Natural killer cell treated with Interleukin-12 subunit alpha and Interleukin-12 subunit beta and Interleukin-15 and Interleukin-18, amount 100 ng/mL, for 72 hours (primary cell): ENCODE measurements around the gene CASK. TPM values are rescaled to one million over a fixed set of nuclear protein-coding genes. Genes with fewer than 3 reads are reported as not detected.

Experiments used
- ATAC-seq, 2 donors: fragments of 150-1000 bp; cut with Tn5 transposase in 1 of 2; sonication (Bioruptor Pico), chemical (Tn5 transposase) in 1 of 2; 2 replicates each; pipeline ENCODE4 v1.10.0; 2021
- DNase-seq: peaks from one replicate; pipeline ENCODE4 v3.0.0; 2022; ENCODE audit warnings: low spot score
- H3K27ac Mint-ChIP-seq, 2 donors: 1 replicate in 1 of 2; 2 replicates in 1 of 2; pipeline ENCODE4 v1.8.0; 2022; ENCODE audit warnings: mixed read lengths in 2 of 2, mild to moderate bottlenecking in 1 of 2, moderate library complexity in 1 of 2
- H3K27me3 Mint-ChIP-seq, 2 donors: 1 replicate in 1 of 2; 2 replicates in 1 of 2; pipeline ENCODE4 v1.8.0; 2022; ENCODE audit warnings: mixed read lengths in 2 of 2
- H3K36me3 Mint-ChIP-seq: one replicate; pipeline ENCODE4 v1.8.0; 2022; ENCODE audit warnings: mixed read lengths
- H3K4me1 Mint-ChIP-seq, 2 donors: 1 replicate in 1 of 2; 2 replicates in 1 of 2; pipeline ENCODE4 v1.8.0; 2022; ENCODE audit warnings: low read depth in 2 of 2, mixed read lengths in 2 of 2, mild to moderate bottlenecking in 1 of 2
- H3K4me3 Mint-ChIP-seq: one replicate; pipeline ENCODE4 v1.8.0; 2022; ENCODE audit warnings: mixed read lengths
- H3K9me3 Mint-ChIP-seq: 2 replicates; pipeline ENCODE4 v1.8.0; 2022; ENCODE audit warnings: mixed read lengths
- total RNA-seq, 2 donors: library from RNA; stranded (reverse); gene quantifications; one replicate each; pipeline ENCODE4 v1.2.3, GENCODE V29; 2022

CASK gene
- total RNA-seq, 2 donors from 2014 or later = 30.5 to 55.3 TPM

DNA sequence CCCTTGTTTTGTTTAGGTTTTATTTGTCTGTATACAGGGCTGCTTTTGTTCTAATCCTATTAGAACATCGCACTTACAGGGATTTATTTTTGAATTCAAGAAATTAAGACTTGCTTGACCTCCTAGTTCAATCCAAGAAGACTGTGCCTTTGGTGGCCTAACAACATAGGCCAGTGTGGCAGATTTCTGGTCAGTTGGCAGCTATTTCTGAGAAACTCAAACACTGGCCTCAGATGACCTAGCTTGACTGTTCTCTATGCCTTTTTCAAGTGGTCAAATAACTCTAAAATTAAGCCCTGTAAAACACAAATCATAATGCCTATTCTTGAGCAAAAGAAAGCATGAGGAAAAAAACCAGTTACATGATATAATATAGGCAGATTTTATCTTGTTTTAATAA lies 323.8 kb downstream of the CASK start:
- no peaks in the 10 kb centered on the region for H3K4me1 Mint-ChIP-seq
- no peaks in the 10 kb centered on the region for H3K9me3 Mint-ChIP-seq
- H3K4me3 Mint-ChIP-seq = no peak overlapping the region
- peaks cover 0 to 6% of the 10 kb centered on the region in 2 donors for H3K27me3 Mint-ChIP-seq
- no peak for DNase-seq
- no peak for ATAC-seq
- H3K36me3 Mint-ChIP-seq = no peaks in the 10 kb centered on the region
- H3K27ac Mint-ChIP-seq = no peak overlapping the region

DNA sequence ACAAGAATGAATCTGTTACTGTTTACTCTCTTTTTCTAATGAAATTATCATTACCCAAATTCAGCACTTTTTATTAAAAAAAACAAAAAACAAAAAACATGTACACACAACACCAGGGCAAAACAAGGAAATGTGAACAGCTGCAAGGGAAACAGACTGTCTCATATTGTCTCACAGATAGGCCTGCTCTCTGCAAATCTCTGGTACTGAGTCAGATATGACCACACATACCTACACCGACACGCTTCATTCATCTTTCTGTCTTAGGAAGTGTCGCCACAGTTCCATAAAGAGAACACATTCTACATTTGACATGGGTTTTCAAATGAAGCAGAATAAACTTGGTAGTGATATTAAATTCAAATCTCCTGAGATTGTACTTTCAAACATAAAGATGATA lies 326.8 kb downstream of the CASK start:
- H3K9me3 Mint-ChIP-seq = no peaks in the 10 kb centered on the region
- no peaks in the 10 kb centered on the region for H3K4me1 Mint-ChIP-seq
- no peak overlapping the region for H3K4me3 Mint-ChIP-seq
- peaks cover 0 to 6% of the 10 kb centered on the region in 2 donors for H3K27me3 Mint-ChIP-seq
- peak in 1 of 2 donors; percentile 77 for ATAC-seq
- H3K36me3 Mint-ChIP-seq = no peaks in the 10 kb centered on the region
- DNase-seq = no peak
- no peak overlapping the region for H3K27ac Mint-ChIP-seq

DNA sequence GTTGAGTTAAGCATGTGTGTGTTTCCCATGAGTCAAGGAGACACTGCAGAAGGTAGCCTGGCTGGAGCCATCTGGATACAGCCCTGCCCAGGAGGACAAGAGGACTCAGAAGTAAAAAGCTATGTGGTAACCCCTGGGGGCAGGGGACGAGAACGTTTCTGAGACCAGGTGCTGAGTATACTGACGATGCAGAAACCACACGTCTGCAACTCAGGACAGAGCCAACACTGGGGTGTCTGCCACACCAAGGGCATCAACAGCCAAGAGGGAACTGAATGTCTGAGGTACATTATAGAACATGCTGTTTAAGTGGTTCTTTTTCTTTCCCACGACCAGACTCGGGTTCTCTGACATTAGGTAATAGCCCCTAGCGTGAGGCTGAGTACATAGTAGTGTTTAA lies 328.7 kb downstream of the CASK start:
- no peaks in the 10 kb centered on the region for H3K9me3 Mint-ChIP-seq
- ATAC-seq = no peak
- peaks cover 0 to 3% of the 10 kb centered on the region in 2 donors for H3K27me3 Mint-ChIP-seq
- no peaks in the 10 kb centered on the region for H3K36me3 Mint-ChIP-seq
- H3K4me3 Mint-ChIP-seq = no peak overlapping the region
- no peaks in the 10 kb centered on the region for H3K4me1 Mint-ChIP-seq
- no peak overlapping the region for H3K27ac Mint-ChIP-seq
- DNase-seq = no peak

DNA sequence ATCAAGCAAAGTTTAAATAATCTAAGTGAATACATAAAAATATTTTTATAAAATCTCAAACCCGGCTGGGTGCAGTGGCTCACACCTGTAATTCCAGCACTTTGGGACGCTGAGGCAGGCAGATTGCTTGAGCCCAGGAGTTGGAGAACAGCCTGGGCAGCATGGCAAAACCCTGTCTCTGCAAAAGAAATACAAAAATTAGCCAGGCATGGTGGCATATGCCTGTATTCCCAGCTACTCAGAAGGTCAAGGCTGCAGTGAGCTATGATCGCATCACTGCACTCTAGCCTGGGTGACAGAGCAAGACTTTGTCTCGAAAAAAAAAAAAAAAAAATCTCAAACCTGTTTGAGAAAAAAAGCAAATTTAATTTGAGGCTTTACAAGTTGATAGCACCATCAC lies 331.4 kb downstream of the CASK start:
- Mint-ChIP-seq H3K27ac (no peak overlapping the region), H3K4me3 (no peak overlapping the region), H3K9me3 (no peaks in the 10 kb centered on the region), H3K36me3 (no peaks in the 10 kb centered on the region), H3K4me1 (no peaks in the 10 kb centered on the region), H3K27me3 (no peaks in the 10 kb centered on the region)
- DNase-seq = no peak
- no peak for ATAC-seq

DNA sequence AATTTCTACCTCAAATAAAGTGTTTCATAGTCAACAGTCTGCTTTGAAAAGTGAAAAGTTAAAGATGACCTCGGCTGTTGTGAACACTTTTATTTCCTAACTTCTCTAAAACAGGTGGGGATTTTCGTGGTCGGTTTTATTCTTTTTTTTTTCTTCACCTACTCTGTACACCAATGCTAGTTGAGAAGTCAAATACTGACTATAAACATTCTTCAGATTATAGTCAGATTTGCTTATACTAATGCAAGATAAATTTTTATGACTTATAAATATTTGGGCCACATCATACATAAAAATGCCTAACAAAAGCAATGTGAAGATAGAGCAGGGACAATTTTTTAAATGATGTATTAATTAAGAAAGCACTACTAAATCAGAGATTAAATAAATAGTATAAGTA lies 332.7 kb downstream of the CASK start:
- DNase-seq (no peak), ATAC-seq (no peak)
- no peaks in the 10 kb centered on the region for H3K9me3 Mint-ChIP-seq
- H3K27me3 Mint-ChIP-seq = no peaks in the 10 kb centered on the region
- no peaks in the 10 kb centered on the region for H3K4me1 Mint-ChIP-seq
- H3K4me3 Mint-ChIP-seq = no peak overlapping the region
- no peak overlapping the region for H3K27ac Mint-ChIP-seq
- no peaks in the 10 kb centered on the region for H3K36me3 Mint-ChIP-seq

DNA sequence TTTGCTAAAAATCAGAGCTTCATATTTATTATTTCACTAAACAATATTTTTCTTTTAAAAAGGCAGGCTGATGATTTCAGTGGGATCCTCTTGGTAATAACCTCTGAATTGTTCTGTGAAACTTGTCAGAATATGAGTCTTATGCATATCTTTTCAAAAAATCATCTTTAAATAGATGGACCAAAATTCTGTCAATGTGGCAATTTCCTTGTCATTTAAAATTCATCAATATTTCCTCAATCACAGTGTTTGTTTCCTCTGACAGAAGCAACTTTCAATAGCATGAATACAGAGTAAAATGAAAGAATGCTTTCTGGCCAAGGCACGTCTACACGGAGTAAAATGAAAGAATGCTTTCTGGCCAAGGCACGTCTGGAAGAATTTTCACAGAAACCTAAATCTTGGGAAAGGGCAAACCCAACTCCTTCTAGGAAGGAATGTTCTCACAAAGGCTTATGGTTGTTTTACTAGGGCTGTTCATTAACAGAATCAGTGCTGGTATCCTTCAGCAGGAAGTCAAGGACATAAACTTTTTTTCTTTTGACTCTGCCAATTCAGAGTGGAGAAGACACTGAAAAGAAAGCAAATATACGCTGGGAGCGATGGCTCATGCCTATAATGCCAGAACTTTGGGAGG lies 333.6 kb downstream of the CASK start:
- no peak for ATAC-seq
- no peak overlapping the region for H3K27ac Mint-ChIP-seq
- no peak overlapping the region for H3K4me3 Mint-ChIP-seq
- DNase-seq = no peak
- H3K27me3 Mint-ChIP-seq = peaks cover 0 to 2% of the 10 kb centered on the region in 2 donors
- no peaks in the 10 kb centered on the region for H3K36me3 Mint-ChIP-seq
- no peaks in the 10 kb centered on the region for H3K4me1 Mint-ChIP-seq
- H3K9me3 Mint-ChIP-seq = no peaks in the 10 kb centered on the region

DNA sequence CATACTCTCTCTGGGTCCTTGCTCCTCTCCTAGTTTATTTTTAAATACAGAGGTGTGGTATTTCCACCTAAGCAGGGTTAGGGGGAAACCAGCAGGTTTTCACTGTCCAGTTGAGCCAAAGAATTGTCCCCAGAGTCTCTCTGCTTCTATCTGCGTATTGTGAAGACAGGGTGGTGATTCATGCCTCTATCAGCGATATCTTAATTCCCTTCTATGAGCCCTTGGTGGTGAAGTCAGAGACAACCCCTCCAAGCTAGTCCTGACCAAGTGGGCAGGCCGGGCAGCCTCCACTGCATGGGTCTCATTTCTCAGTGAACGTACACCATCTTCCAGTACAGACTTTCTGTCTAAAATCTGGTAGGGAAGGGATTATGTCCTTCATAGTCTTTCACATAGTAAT lies 335.1 kb downstream of the CASK start:
- Mint-ChIP-seq H3K4me3 (no peak overlapping the region), H3K27me3 (peaks cover 0 to 5% of the 10 kb centered on the region in 2 donors), H3K4me1 (no peaks in the 10 kb centered on the region), H3K9me3 (no peaks in the 10 kb centered on the region), H3K36me3 (no peaks in the 10 kb centered on the region), H3K27ac (no peak overlapping the region)
- no peak for DNase-seq
- no peak for ATAC-seq

DNA sequence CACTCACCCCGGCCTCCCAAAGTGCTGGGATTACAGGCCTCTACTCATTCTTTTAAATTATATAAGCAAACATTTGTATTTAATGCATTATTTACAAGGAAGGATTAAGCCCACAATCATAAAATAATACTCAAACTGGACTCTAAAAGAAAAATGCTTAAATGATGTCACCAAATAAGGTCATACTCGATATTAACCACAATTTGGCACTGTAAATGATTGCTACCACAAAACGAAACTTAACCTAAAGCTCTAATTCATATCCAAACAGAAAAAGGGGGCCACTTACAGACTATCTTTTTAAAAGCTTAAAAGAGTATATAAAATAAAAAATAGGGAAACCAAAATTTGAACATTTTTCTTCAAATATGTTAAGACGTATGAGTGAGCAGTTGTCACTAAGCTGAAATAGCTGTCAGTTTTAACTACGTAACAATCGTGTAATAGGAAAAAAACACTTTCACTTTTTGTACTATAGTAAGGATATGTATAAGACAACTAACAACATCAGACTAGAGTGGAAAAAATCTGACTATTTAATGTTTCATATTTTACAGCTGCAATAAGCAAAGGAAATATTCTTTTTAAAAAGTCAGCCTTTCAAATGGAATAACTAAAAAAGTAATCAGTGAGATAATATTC lies 342.8 kb downstream of the CASK start:
- ATAC-seq (peak in 1 of 2 donors; percentile 56), DNase-seq (no peak)
- H3K4me1 Mint-ChIP-seq = peaks cover 4% of the 10 kb centered on the region in 2 donors
- H3K36me3 Mint-ChIP-seq = peaks cover 7% of the 10 kb centered on the region
- H3K9me3 Mint-ChIP-seq = no peaks in the 10 kb centered on the region
- peaks cover 0 to 18% of the 10 kb centered on the region in 2 donors for H3K27me3 Mint-ChIP-seq
- no peak overlapping the region for H3K4me3 Mint-ChIP-seq
- no peak overlapping the region for H3K27ac Mint-ChIP-seq

DNA sequence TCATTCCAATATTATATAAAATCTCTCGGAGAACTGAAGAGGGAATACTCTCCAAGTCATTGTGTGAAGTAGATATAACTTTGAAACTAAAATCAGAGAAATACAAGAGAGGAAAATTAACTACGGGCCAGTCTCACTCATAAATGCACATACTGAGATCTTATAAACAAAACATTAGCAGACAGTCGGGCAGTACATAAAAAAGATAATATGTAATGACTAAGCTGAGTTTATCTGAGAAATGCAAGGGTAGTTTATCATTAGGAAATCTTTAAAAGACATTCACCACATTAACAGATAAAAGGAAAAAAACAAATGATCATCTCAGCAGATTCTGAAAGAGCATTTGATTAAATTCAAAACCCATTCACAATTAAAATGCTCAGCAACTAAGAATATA lies 359.5 kb downstream of the CASK start:
- Mint-ChIP-seq H3K27me3 (peaks cover 0 to 12% of the 10 kb centered on the region in 2 donors), H3K27ac (no peak overlapping the region), H3K9me3 (no peaks in the 10 kb centered on the region), H3K4me1 (peaks cover 14 to 28% of the 10 kb centered on the region in 2 donors), H3K36me3 (peaks cover 4% of the 10 kb centered on the region), H3K4me3 (no peak overlapping the region)
- no peak for DNase-seq
- no peak for ATAC-seq

DNA sequence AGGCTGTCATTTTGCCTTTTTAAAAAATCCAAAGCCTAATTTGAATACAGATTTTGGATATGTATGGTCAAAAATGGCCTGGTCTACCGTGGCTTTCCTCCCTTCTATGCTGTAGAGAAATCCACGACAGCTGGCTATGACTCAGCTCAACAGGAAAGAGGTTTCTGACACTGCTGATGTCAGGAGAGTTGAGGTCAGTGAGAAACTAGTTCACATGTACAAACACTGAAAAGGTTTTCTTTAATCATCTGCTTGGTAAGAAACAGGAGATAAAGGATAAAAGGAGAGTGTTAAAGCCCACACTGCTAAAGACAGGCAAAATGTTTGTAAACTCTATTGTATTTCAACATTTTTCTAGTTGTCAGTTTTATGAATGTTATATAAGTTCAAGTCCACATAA lies 362.3 kb downstream of the CASK start:
- Mint-ChIP-seq H3K27me3 (peaks cover 0 to 16% of the 10 kb centered on the region in 2 donors), H3K9me3 (no peaks in the 10 kb centered on the region), H3K4me3 (peak overlapping the region; percentile 65), H3K27ac (peak overlapping the region; percentile 26 to 68), H3K36me3 (peaks cover 4% of the 10 kb centered on the region), H3K4me1 (peaks cover 25 to 41% of the 10 kb centered on the region in 2 donors)
- DNase-seq = no peak
- peak; percentile 90 to 93 for ATAC-seq

DNA sequence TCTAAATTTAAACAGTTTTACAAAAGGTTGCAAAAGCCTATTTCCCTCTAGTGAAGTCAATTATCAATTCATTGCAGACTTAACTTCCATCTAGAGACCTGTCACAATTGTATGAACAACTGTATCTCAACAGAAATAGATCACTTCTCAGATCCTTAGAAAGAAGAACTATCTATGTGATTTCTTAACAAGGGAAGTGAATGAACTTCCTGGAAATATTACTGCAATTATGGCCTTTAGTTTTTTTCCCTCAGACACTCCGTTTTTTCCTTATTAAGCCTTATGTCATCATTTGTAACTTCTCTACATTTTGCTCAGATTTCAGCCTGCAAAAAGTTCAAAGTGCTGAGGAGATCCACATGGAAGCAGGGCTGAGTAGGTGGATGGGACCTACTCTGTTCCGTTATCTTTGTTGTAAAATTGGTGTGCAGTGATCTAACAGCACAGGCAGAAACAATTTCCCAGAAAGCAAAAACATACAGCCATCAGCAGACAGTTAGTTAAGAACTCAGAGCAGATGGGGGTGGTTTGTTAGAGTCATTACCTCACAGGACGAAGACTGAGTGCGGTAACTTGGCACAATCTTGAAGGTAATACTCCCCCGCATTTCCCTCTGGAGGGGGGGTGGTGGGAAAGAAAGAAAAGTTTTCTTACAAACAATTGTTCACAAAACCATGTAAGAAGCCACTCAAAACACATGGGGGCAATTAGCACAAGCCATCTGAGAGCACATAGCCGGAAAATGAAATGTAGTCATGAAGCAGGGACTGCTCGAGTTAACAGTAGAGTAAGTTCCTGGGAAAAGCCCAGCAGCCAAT lies 363.9 kb downstream of the CASK start:
- DNase-seq (no peak), ATAC-seq (peak; percentile 39 to 64)
- Mint-ChIP-seq H3K9me3 (no peaks in the 10 kb centered on the region), H3K27ac (peak overlapping the region; percentile 52 to 70), H3K27me3 (peaks cover 0 to 9% of the 10 kb centered on the region in 2 donors), H3K4me3 (peak overlapping the region; percentile 56), H3K4me1 (peaks cover 25 to 41% of the 10 kb centered on the region in 2 donors), H3K36me3 (no peaks in the 10 kb centered on the region)

DNA sequence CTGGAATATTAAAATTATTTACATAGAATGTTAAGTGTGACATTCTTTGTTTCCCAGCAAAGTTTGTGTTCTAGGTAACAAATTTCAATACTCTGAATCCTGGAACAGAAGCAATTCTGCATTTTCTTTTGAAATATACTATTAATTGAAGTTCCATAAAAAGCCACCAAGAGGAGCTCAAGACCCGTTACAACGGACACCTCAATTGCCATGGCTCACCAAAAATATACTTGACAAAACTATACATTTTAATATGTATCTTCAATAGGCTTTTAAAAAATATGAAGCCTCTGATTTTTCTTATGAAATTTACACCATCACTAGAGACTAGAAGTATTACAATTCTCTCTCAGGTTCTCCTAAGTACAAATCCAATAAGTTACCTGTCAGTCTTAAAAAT lies 364.8 kb downstream of the CASK start:
- Mint-ChIP-seq H3K4me1 (peaks cover 25 to 36% of the 10 kb centered on the region in 2 donors), H3K9me3 (no peaks in the 10 kb centered on the region), H3K4me3 (peak overlapping the region; percentile 56), H3K27me3 (peaks cover 0 to 7% of the 10 kb centered on the region in 2 donors), H3K36me3 (no peaks in the 10 kb centered on the region), H3K27ac (peak overlapping the region; percentile 52 to 70)
- ATAC-seq (no peak), DNase-seq (no peak)

DNA sequence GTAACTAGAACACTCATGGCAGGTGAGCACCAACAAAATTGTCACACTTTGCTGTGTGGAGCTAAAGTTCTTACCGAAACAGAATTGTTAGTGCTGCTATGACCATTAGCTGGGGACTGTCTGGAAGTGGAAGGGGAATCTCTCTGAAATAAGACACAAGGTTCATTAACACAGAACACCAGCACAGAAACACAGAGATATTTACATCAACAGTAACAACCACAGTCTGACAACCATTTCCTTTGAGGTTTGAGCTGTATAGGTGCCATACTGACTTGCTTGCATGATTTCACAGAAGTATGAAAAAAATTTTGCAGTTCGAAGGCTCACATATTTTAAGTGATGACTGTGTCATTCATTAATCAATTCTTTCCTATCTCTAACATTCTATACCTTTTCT lies 366.4 kb downstream of the CASK start:
- Mint-ChIP-seq H3K36me3 (no peaks in the 10 kb centered on the region), H3K27ac (peak overlapping the region; percentile 47 to 66), H3K4me3 (peak overlapping the region; percentile 65), H3K4me1 (peaks cover 22 to 27% of the 10 kb centered on the region in 2 donors), H3K9me3 (no peaks in the 10 kb centered on the region), H3K27me3 (peaks cover 0 to 4% of the 10 kb centered on the region in 2 donors)
- peak; percentile 78 to 85 for ATAC-seq
- no peak for DNase-seq

DNA sequence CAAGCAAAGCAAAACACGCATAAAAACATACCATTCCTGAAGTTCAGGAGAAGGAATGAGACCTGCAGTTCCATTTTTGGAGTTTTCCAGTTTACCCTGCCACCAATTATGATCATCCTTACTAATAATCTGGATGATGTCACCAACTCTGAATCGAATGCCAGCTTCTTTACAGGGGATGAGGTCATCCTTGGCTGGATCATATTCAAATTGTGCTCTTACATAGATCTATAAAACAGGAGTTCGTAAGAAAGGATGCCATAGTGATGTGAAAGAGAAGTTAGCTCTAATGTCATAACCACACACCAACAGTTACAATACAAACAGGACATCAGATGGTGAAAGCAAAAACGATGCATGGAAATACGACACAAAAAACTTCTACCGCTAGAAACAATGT lies 369.7 kb downstream of the CASK start:
- H3K4me1 Mint-ChIP-seq = peaks cover 11 to 14% of the 10 kb centered on the region in 2 donors
- H3K4me3 Mint-ChIP-seq = no peak overlapping the region
- H3K36me3 Mint-ChIP-seq = no peaks in the 10 kb centered on the region
- no peak for ATAC-seq
- no peak overlapping the region for H3K27ac Mint-ChIP-seq
- no peaks in the 10 kb centered on the region for H3K9me3 Mint-ChIP-seq
- peaks cover 0 to 7% of the 10 kb centered on the region in 2 donors for H3K27me3 Mint-ChIP-seq
- no peak for DNase-seq
